T-helper 2 cell (primary cell): Measurements from ENCODE around the gene TMEM243.
"Not testable (repeated sequence)": the region's sequence is repeated elsewhere in the genome, so short reads cannot be mapped to it uniquely, and the experiment has no call there.

Source experiments
- DNase-seq, 5 experiments: peaks; one replicate each; pipeline versions ENCODE4 v3.0.0 to v3.0.0-alpha.2; 2012 to 2022

TMEM243 gene

GRCh38 chr7:87210506-87210905 lies 9.0 kb downstream of the TMEM243 start:
- no peak for DNase-seq

GRCh38 chr7:87209295-87209924 lies 10.1 kb downstream of the TMEM243 start:
- no peak for DNase-seq

GRCh38 chr7:87206361-87206760 lies 13.2 kb downstream of the TMEM243 start:
- no peak for DNase-seq

GRCh38 chr7:87205701-87206100 lies 13.8 kb downstream of the TMEM243 start:
- not testable (repeated sequence) for DNase-seq

GRCh38 chr7:87204933-87205332 lies 14.6 kb downstream of the TMEM243 start:
- DNase-seq: no peak

GRCh38 chr7:87203929-87204328 lies 15.6 kb downstream of the TMEM243 start:
- peak in 1 of 5 experiments; percentile 34 for DNase-seq

- DNase-seq: no peak
These were observed 16.8 kb downstream of the TMEM243 start for GRCh38 chr7:87202705-87203104.

GRCh38 chr7:87202208-87202607 lies 17.3 kb downstream of the TMEM243 start:
- no peak for DNase-seq

GRCh38 chr7:87199700-87200450 lies 19.7 kb downstream of the TMEM243 start:
- no peak for DNase-seq

- DNase-seq: no peak
These were observed 20.3 kb downstream of the TMEM243 start for GRCh38 chr7:87199241-87199640.

- no peak for DNase-seq
These were observed 25.6 kb downstream of the TMEM243 start for GRCh38 chr7:87193912-87194311.

GRCh38 chr7:87192784-87193487 lies 26.6 kb downstream of the TMEM243 start:
- no peak for DNase-seq

GRCh38 chr7:87190783-87191182 lies 28.7 kb downstream of the TMEM243 start:
- DNase-seq: no peak

GRCh38 chr7:87188930-87189329 lies 30.6 kb downstream of the TMEM243 start:
- no peak for DNase-seq

- DNase-seq: no peak
These were observed 32.4 kb downstream of the TMEM243 start for GRCh38 chr7:87187120-87187519.

- no peak for DNase-seq
These were observed 40.4 kb downstream of the TMEM243 start for GRCh38 chr7:87179180-87179579.

GRCh38 chr7:87178320-87178719 lies 41.2 kb downstream of the TMEM243 start:
- DNase-seq: no peak

- DNase-seq: no peak
These were observed 46.1 kb downstream of the TMEM243 start for GRCh38 chr7:87173471-87173870.

- no peak for DNase-seq
These were observed 48.1 kb downstream of the TMEM243 start for GRCh38 chr7:87171282-87171934.

- DNase-seq: no peak
These were observed 48.7 kb downstream of the TMEM243 start for GRCh38 chr7:87170828-87171227.

- DNase-seq: no peak
These were observed 55.1 kb downstream of the TMEM243 start for GRCh38 chr7:87164433-87164832.

- no peak for DNase-seq
These were observed 60.0 kb downstream of the TMEM243 start for GRCh38 chr7:87159538-87159937.

- no peak for DNase-seq
These were observed 62.8 kb downstream of the TMEM243 start for GRCh38 chr7:87156709-87157108.
